ENCODE results near the gene FAM107B.

- TF ChIP-seq CTCF (conservative IDR thresholded peaks at IDR 0.05): no peak
- TF ChIP-seq ZFX (IDR thresholded peaks at IDR 0.05): no peak
Measured at GRCh38 chr10:14699482-14699881, 75.2 kb downstream of the FAM107B start.
